Ovary (tissue), 9 donors: ENCODE results near the gene RBPJL. TPM values are rescaled to one million over a fixed set of nuclear protein-coding genes. Genes with fewer than 3 reads are reported as not detected.

Experiments
- DNase-seq, 5 donors: peaks; one replicate each; pipeline ENCODE4 v3.0.0-alpha.2; 2019 to 2020
- H3K27ac ChIP-seq, 2 donors: fragments of 200-600 bp; one replicate each; pipeline versions ENCODE4 v1.5.1 to v1.8.0; 2019 to 2022
- H3K27me3 ChIP-seq: fragments of 200-600 bp; one replicate; pipeline ENCODE4 v1.8.0; 2022
- H3K36me3 ChIP-seq: fragments of 200-600 bp; sonication (generic); one replicate; pipeline ENCODE4 v1.5.1; 2019
- H3K4me1 ChIP-seq: one replicate; pipeline ENCODE4 v1.8.1; 2013; ENCODE audit warnings: mild to moderate bottlenecking, moderate library complexity; ENCODE audit not compliant: insufficient read depth
- H3K4me3 ChIP-seq: fragments of 200-600 bp; sonication (generic); one replicate; pipeline ENCODE4 v1.5.1; 2017
- H3K9me3 ChIP-seq, 2 donors: fragments of 200-600 bp in 1 of 2; sonication (generic) in 1 of 2; one replicate each; pipeline versions ENCODE4 v1.5.1 to v1.8.1; 2013 to 2019; ENCODE audit warnings: mild to moderate bottlenecking in 1 of 2, moderate library complexity in 1 of 2
- EP300 ChIP-seq: sonication (generic); formaldehyde crosslinking; IDR thresholded peaks from one replicate; pipeline ENCODE4 v1.6.1; 2017; ENCODE audit warnings: antibody characterized with exemption
- POLR2A ChIP-seq: fragments of 450-650 bp; IDR thresholded peaks from one replicate; pipeline ENCODE4 v1.6.1; 2017; ENCODE audit warnings: antibody characterized with exemption, mild to moderate bottlenecking, moderate library complexity
- WGBS, 3 donors: extraction: QIAGEN DNeasy Blood & Tissue Kit in 1 of 3; methylation state at CpG; one replicate each; pipeline versions ENCODE4 v1.1.5 to v1.1.7; 2013 to 2017; 5-methylcytosine and 5-hydroxymethylcytosine counted together
- intact Hi-C, 4 donors: fragments of 100-400 bp; cut with DNase I; formaldehyde crosslinking; loops; one replicate each; pipeline versions ENCODE4 v1.11.0 to v1.15.1; 2022 to 2023
- polyA plus RNA-seq, 2 donors: library from polyadenylated mRNA; stranded (reverse); fragments of 200-250 nt in 1 of 2; fragments of 350-450 nt in 1 of 2; fragmentation: Illumina TruSeq in 1 of 2; extraction: RNeasy Lipid Tissue Mini Kit (QIAGEN cat#74804) in 1 of 2; gene quantifications; one replicate each; pipeline ENCODE4 v1.2.3, GENCODE V29; 2013 to 2014
- total RNA-seq, 7 donors: library from RNA; depleted of rRNA in 2 of 7; stranded (reverse); fragments of >200 nt in 2 of 7; fragmentation: NEBNext Ultra II Directional in 3 of 7; extraction: Animal tissue kit (Norgen Biotek cat#: 25700) in 3 of 7; gene quantifications; one replicate each; pipeline versions ENCODE4 v1.1.0 to v1.2.4, GENCODE V29; 2016 to 2023
- TF ChIP-seq, protein P1 (sequence below), 3 donors: fragments of 450-650 bp in 2 of 3; fragments of 200-600 bp in 1 of 3; IDR thresholded peaks; one replicate each; pipeline versions ENCODE4 v1.5.1 to v1.8.0; 2016 to 2022; ENCODE audit warnings: antibody characterized with exemption in 3 of 3, mild to moderate bottlenecking in 1 of 3
- donor health status: DM: no; HTN: no; CAD: no; lungs with moderate emphysema.
- donor health status: DM: no; HTN: no; CAD: no.
- donor health status: Bipolar disorder and iron deficiency.
- donor health status: DM: yes; HTN: yes; CAD: no.
- donor health status: DM: no; HTN: no; CAD: no.
- donor health status: DM: yes; HTN: yes; CAD: no.

The RBPJL gene
- total and polyA plus RNA-seq, 9 donors = 0.36 to 0.38 TPM; not detected in 7

DNA sequence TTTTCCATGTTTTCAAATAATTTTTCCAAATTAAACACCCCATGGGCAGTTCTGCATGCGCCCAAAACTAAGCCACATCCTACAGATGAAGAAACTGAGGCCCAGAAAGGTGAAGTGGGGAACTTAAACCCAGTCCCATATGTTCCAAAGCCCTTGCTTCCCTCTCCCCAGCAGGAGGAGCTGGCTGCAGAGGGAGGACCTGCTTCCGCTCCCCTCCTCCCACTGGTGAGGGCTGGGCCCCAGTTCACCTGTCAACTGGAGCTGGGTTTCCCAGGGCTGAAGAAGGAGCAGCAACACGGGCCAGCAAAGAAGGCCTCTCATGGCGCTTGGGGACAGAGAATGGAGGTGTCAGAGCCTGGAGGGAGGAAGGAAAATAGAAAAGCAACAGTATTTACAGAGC lies 1.4 kb upstream of the RBPJL start:
- TF ChIP-seq EP300 (no peak), POLR2A (no peak)
- TF ChIP-seq, protein P1, sequence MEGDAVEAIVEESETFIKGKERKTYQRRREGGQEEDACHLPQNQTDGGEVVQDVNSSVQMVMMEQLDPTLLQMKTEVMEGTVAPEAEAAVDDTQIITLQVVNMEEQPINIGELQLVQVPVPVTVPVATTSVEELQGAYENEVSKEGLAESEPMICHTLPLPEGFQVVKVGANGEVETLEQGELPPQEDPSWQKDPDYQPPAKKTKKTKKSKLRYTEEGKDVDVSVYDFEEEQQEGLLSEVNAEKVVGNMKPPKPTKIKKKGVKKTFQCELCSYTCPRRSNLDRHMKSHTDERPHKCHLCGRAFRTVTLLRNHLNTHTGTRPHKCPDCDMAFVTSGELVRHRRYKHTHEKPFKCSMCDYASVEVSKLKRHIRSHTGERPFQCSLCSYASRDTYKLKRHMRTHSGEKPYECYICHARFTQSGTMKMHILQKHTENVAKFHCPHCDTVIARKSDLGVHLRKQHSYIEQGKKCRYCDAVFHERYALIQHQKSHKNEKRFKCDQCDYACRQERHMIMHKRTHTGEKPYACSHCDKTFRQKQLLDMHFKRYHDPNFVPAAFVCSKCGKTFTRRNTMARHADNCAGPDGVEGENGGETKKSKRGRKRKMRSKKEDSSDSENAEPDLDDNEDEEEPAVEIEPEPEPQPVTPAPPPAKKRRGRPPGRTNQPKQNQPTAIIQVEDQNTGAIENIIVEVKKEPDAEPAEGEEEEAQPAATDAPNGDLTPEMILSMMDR (IDR thresholded peaks at IDR 0.05) = no peak
- WGBS, 3 donors = 56 to 60% (median 60%) methylated on average over 4 of the region's 4 CpGs
- Histone ChIP-seq H3K27ac (no peak overlapping the region), H3K27me3 (no peaks in the 10 kb centered on the region), H3K36me3 (no peaks in the 10 kb centered on the region), H3K4me1 (no peaks in the 10 kb centered on the region), H3K9me3 (no peaks in the 10 kb centered on the region), H3K4me3 (no peak overlapping the region)
- no peak for DNase-seq
- intact Hi-C loops = no loop called here

- TF ChIP-seq EP300 = no peak
- TF ChIP-seq, protein P1 (IDR thresholded peaks at IDR 0.05) = no peak
- TF ChIP-seq POLR2A = no peak
- Histone ChIP-seq H3K36me3 (no peaks in the 10 kb centered on the region), H3K4me1 (no peaks in the 10 kb centered on the region), H3K9me3 (no peaks in the 10 kb centered on the region), H3K27ac (no peak overlapping the region), H3K27me3 (no peaks in the 10 kb centered on the region), H3K4me3 (no peak overlapping the region)
- DNase-seq = no peak
- intact Hi-C loops = no loop called here
- WGBS, 3 donors = 43 to 51% (median 44%) methylated on average over 16 of the region's 16 CpGs
Observed at GRCh38 chr20:45307076-45307640, 518 bp downstream of the RBPJL start.

DNA sequence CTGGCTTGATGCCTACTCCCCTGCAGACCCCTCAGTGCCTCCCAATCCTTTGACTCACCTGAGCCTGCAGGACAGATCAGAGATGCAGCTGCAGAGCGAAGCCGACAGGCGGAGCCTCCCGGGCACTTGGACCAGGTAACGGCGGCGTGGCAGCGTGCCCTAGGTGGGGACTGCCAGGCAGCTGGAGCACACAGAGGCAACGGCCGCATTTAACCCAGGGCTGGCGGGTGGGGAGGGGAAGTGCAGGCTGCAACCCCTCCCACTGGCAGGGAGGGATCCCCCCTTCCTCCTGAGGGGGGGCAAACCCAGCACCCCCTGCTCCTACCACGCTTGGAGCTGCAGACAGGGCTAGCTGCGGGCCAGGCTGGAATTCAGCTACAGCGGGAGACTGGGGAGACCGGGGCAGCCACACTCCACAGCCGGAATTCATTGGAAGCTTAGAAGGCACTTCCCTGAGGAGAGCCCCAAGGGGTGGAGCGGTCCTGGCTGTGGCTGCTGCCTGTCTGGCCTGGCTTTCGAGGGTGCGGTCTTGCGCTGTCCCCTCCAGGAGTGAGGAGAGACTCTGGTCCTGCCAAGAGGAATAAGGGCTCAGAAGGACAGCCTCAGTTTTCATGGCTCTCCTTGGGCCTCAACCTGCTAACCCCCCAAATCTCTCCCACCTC lies 1.6 kb downstream of the RBPJL start, which contains the start of gene MATN4:
TSS of gene MATN4 (minus strand) at position 183 of the 662 bp plus-strand sequence. CDS start 2,717 bp downstream, outside the sequence.
- Histone ChIP-seq H3K27me3 (no peaks in the 10 kb centered on the region), H3K36me3 (no peaks in the 10 kb centered on the region), H3K27ac (no peak within 1 kb of the TSS), H3K9me3 (no peaks in the 10 kb centered on the region), H3K4me3 (no peak within 1 kb of the TSS), H3K4me1 (no peaks in the 10 kb centered on the region)
- intact Hi-C loops = no loop called here
- TF ChIP-seq EP300 = no peak
- TF ChIP-seq, protein P1 (IDR thresholded peaks at IDR 0.05) = no peak
- TF ChIP-seq POLR2A = no peak
- 28 to 38% (median 31%) methylated on average over 16 to 20 of the region's 20 CpGs for WGBS, 3 donors
- no peak for DNase-seq

- WGBS, 3 donors = 58 to 72% (median 63%) methylated on average over 3 of the region's 3 CpGs
- no peak for DNase-seq
- Histone ChIP-seq H3K36me3 (no peaks in the 10 kb centered on the region), H3K4me1 (no peaks in the 10 kb centered on the region), H3K4me3 (no peak overlapping the region), H3K27me3 (no peaks in the 10 kb centered on the region), H3K27ac (no peak overlapping the region), H3K9me3 (no peaks in the 10 kb centered on the region)
- TF ChIP-seq, protein P1 (IDR thresholded peaks at IDR 0.05) = no peak
- no peak for TF ChIP-seq POLR2A
- intact Hi-C loops = no loop called here
Observed at GRCh38 chr20:45309075-45309474, 2.4 kb downstream of the RBPJL start.
